Inflammatory macrophage treated with lipopolysaccharide for 4 hours (primary cell): Measurements from ENCODE around the gene TERB1.

ENCODE experiments used
- DNase-seq: peaks from one replicate; pipeline ENCODE4 v3.0.0-alpha.2; 2020

The TERB1 gene

GRCh38 chr16:66801320-66802105, at the start of gene TERB1:
TSS of gene TERB1 (minus strand) at chr16:66801584. CDS start at chr16:66796798, 4,786 bp downstream.
- DNase-seq = no peak

GRCh38 chr16:66850115-66850815, 48.9 kb upstream of the TERB1 start:
- DNase-seq = peak; percentile 11

DNA sequence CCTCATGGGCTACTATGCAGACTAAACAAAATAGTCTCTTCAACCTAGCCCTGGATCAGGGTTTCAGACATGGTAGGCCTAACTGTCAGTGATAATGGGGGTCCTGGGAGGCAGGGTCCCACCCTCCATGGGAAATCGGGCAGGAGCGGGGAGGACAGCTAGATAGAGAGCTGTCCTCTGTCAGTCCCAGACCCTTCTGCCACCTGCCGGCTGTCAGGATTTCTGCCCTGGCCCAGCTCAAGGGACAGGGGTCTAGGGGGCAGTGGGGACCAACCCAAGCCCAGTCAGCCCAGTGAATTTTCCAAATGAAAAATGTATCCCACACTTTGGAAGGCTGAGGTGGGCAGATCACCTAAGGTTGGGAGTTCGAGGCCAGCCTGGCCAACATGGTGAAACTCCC, 48.2 kb upstream of the TERB1 start:
- no peak for DNase-seq

DNA sequence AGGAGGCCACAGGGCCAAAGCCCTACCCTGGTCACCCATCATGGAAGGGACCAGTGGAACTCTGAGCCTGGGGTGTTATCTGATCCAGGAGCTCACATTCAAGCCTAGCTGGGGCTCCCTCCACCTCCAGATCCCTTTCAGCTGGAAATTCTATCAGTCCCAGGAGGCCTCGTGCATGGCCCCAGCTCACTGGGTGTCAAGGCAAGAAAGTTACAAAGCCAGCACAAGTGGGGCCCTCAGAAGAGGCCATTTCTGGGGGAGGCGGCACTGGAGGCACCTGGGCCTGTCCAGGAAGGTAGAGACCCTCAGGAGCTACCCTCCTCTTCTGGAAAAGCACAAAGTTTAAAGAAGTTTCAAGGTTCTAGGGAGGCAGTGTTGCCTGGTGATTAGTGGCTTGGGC, 47.6 kb upstream of the TERB1 start:
- no peak for DNase-seq

GRCh38 chr16:66848172-66848571, 46.8 kb upstream of the TERB1 start:
- no peak for DNase-seq

- DNase-seq = no peak
Measured at GRCh38 chr16:66847533-66848067, 46.2 kb upstream of the TERB1 start.

- DNase-seq = no peak
Measured at GRCh38 chr16:66846831-66847230, 45.4 kb upstream of the TERB1 start.

DNA sequence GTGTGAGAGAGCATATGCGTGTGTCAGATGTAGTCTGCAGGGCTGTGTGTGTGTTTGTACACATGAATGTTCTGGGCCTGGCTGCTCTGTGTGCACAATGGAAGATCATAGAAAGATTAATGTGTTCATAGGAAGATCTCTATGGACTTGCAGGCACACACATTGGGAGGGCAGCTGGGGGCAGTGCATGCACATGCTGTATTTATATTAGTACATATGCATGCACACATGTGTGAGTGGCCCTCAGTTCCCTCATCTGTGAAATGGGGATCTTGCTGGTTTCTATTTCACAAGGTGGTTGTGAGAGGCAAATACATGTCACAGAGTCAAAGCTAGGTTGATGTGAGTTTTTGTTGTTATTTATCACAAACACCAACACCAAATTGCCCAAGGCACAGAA, 44.9 kb upstream of the TERB1 start:
- DNase-seq = no peak

DNA sequence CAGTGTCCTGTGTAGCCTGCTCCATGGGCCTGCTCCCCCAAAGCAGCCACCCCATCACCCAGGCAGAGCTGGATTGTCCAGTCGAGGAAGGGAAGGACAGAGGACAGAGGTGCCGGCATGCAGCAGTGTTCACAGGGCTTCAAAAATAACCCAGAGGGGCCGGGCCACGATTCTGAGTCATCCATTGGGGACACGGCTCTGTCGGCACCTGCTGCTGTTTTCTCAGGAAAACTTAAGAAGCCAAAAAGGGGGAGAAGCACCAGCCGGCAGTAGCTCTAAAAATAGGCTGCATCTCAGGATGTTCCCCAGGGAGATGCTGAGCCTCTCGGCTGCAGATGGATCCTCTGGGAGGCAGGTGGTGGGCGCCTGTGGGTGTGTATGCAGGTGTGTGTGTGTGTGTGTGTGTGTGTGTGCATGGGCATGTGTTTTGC, 44.4 kb upstream of the TERB1 start:
- DNase-seq = no peak

DNA sequence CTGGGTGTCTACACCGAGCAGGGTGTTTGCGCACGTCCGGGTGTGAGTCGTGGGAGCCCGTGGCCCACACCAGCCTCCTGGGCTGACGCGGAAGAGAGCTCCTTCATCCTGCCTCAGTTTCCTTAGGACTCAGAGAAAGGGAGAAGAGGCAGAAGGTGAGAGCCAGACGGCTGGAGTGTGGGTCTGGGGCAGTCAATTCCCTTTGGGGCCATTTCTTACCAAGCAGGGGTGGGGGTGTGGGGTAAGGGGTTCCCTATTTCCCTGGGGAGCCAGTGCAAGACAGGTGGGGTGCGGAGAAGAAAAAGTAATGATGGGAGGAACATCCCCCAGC, 43.7 kb upstream of the TERB1 start:
- no peak for DNase-seq

DNA sequence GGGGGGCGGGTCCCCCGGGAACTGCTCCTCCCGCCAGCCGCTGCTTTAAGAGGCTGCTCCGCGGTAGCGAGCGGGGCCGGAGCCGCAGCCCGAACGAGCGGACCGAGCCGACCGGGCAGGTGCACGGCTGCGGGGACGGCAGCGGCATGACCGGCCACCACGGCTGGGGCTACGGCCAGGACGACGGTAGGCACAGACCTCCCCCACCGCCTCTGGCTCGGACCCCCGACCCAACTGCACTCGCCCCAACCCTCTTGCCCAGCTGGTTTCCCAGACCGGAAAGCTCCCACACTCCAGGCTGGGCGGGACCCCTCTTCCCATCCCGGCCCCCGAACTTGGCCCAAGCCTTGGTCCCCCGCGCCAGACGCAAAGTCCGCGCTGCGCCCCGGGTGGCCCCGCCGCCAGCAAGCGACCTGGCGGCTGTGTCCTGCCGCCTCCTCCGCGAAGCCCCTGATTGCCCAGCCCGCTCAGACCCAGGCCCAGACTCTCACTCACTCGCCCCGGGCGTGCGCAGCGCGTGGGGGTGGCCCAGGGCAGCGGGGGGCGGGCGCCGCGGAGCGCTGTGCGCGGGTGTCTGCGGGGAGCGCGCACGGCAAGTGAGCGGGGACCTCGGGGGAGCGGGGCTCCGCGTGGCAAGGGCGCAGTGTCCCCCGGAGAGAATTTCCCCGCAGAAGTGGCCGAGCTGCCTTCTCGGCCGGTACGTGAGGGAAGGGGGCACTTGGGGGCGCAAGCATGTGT, 43.1 kb upstream of the TERB1 start, which contains the start of gene CA7:
Gene CA7, plus strand, starts transcription at position 73 of the 738 bp plus-strand sequence. Its CDS starts 74 bp downstream, at position 147.
- DNase-seq = no peak

GRCh38 chr16:66844009-66844341, 42.6 kb upstream of the TERB1 start:
- DNase-seq = no peak

DNA sequence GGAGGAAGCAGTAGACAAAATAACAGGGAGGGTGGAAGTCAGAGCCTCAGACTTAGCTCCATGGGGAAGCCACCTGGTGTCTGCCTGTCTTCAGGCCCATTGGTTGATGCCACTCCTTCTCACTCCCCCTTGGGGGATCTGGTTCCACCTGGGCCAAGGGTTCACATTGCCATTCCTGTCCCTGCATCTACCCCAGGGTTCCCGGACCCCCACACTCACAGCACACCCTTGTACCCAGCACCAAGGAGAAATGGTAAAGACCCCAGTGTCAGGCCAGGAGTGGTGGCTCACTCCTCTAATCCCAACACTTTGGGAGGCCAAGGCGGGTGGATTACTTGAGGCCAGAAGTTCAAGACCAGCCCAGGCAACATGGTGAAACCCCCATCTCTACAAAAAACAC, 41.8 kb upstream of the TERB1 start:
- no peak for DNase-seq

DNA sequence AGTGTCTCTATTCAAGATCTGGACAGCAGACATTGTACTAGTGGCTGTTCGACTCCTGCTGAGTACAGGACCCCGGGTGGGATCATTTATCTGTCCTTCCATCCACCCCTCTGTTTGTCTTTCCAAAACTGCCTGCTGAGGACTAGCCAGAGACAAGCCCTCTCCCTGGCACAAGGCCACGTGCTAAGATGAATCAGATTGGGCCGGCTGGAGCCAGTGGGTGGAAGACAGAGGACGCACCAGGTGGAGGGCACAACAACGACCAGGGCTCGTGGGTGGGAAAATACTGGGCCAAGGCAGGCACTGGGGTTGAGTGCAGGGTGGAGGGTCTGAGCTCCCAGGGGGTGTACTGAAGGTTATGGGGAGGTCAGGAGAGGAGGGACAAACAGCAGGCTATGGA, 41.4 kb upstream of the TERB1 start:
- no peak for DNase-seq

- DNase-seq = no peak
Measured at GRCh38 chr16:66841366-66841765, 40.0 kb upstream of the TERB1 start.

- DNase-seq = no peak
Measured at GRCh38 chr16:66840883-66841282, 39.5 kb upstream of the TERB1 start.

DNA sequence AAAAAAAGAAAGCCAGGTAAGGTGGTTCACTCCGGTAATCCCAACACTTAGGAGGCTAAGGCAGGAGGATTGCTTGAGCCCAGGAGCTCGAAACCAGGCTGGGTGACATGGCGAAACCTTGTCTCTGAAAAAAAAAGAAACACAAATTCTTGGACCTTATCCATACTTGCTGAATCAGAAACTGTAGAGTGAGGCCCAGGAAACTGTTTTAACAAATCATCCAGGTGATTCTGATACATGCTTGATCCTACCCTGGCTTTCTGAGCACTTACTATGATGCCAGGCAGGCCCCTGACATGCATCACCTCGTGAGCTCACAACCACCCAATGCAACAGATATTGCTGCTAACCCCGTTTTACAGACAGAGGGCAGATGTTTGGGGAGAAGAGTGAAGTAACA, 33.4 kb upstream of the TERB1 start:
- DNase-seq = no peak

GRCh38 chr16:66832661-66833305, 31.4 kb upstream of the TERB1 start:
- DNase-seq = no peak

DNA sequence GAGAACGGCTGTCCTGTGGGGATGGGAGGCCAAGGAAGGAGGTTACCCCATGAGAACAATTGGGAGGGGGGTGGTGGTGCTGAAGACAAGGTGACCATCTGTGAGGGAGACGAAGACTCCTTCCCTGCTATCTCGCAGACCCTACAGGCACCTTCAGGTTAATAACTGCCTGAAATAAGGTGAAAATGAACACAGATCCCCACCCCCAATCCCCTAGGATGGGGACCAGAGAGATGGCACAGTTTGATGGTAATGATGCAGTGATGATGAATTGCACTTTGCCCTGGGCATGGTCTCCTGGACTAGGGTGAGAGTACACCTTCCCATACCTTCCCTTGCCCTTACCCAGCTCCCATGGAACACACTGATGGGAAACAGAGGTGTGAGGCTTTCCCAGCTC, 30.8 kb upstream of the TERB1 start:
- no peak for DNase-seq

GRCh38 chr16:66830422-66831404, 29.3 kb upstream of the TERB1 start, which contains the start of gene NAE1:
TSS of gene NAE1 (minus strand) at chr16:66830976. CDS start at chr16:66830899, 77 bp downstream.
- DNase-seq = peak; percentile 89

GRCh38 chr16:66824006-66824405, 22.6 kb upstream of the TERB1 start:
- DNase-seq = no peak

DNA sequence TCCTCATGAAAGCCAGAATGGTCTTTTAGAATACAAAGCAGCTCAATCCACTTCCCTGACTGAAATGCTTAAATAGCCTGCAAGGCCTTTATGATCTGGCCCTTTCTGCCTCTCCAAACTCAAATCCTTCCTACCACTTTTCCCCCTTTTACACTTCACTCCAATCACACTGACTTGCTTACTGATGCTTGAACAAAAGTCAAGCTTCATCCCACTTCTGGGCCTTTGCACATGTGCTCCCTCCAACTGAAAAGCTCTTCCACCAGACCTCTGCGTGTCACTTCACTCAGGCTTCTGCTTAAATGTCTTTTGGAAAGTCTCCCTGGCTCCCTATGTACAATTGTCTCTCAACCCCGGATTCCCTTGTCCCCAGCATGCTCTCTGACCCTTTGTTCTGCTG, 13.3 kb upstream of the TERB1 start:
- DNase-seq = no peak
